ENCODE results near the gene TMEM132A.

Gene TMEM132A, protein sequence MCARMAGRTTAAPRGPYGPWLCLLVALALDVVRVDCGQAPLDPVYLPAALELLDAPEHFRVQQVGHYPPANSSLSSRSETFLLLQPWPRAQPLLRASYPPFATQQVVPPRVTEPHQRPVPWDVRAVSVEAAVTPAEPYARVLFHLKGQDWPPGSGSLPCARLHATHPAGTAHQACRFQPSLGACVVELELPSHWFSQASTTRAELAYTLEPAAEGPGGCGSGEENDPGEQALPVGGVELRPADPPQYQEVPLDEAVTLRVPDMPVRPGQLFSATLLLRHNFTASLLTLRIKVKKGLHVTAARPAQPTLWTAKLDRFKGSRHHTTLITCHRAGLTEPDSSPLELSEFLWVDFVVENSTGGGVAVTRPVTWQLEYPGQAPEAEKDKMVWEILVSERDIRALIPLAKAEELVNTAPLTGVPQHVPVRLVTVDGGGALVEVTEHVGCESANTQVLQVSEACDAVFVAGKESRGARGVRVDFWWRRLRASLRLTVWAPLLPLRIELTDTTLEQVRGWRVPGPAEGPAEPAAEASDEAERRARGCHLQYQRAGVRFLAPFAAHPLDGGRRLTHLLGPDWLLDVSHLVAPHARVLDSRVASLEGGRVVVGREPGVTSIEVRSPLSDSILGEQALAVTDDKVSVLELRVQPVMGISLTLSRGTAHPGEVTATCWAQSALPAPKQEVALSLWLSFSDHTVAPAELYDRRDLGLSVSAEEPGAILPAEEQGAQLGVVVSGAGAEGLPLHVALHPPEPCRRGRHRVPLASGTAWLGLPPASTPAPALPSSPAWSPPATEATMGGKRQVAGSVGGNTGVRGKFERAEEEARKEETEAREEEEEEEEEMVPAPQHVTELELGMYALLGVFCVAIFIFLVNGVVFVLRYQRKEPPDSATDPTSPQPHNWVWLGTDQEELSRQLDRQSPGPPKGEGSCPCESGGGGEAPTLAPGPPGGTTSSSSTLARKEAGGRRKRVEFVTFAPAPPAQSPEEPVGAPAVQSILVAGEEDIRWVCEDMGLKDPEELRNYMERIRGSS

DNA sequence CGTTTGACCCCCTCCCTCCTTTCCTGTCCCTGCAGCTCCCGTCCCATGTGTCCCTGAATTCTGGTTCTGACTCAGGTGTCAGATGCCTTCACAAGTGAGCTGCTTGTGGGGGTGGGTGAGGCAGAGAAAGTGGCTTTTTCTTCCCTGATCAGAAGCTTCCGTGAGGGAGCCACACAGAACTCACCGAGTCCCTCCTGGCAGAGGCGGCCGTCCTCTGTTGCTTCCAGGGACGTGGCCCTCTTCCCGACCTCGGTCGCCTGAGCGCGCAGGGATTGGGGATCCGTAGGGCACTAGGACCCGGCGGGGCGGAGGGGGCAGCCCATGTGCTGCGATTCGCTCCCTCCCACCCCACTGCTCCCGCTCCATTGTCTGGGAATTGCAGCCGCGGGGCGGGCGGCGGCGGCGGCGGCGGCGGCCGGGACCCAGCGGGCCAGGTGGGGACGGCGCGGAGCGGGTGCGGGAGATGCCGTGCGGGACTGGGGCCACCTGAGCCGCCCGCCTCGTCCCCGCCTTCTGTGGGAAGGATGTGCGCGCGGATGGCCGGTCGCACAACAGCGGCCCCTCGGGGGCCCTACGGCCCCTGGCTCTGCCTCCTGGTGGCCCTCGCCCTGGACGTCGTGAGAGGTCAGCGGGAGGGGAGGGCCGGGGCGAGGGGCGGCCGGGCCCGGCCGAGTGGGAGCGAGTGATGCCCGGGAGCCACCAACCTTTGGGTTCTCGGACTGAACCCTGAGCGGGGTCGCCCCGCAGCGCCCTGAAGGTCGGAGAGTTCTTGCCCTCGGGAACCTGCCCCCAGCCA, at the start of gene TMEM132A:
TSS of gene TMEM132A (plus strand) at position 351 of the 796 bp plus-strand sequence. CDS start at position 525, 174 bp downstream.
- no peak for DNase-seq

GRCh38 chr11:60875366-60876167, 48.7 kb upstream of the TMEM132A start:
- no peak for DNase-seq

- DNase-seq = no peak
These were observed 48.1 kb upstream of the TMEM132A start for GRCh38 chr11:60876168-60876485.

DNA sequence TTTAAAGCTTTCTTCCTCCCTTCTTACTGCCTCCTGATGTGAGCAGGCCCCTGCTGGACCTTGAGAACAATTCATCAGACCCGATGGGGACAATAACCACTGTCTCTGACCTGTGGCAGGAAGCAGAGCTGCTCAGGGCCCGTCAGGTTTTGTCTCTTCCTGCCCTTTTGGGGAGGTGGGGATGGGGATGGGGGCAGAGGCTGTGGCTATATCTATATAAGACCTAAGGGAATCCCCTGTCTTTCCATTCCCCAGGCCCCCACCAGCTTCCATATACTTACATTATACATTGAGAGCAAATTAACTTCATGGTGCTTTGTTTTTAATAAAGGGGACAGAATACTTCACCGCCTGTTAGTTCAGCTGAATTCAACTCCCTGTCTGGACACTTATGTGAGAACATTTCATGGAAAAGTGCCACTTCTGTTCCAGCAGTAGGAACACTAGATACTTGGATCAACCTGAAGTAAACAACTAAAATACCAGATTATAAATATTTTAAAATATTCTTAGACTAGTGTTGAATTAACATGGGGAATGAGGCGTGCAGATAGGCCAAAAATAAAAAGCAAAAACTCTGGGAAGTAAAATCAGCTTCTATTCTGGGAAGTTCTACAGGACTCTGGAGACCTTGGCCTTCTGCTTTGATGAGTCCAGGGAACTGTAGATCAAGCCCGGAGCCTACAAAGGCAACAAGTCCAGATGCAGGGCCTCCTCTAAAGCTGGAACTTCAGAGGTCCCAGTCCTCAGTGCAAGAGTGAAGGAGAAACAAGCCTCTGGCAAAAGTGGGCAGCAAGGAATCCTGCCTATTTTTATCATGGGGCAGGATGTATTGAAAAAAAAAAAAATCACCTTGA, 45.8 kb upstream of the TMEM132A start:
- DNase-seq = no peak

DNA sequence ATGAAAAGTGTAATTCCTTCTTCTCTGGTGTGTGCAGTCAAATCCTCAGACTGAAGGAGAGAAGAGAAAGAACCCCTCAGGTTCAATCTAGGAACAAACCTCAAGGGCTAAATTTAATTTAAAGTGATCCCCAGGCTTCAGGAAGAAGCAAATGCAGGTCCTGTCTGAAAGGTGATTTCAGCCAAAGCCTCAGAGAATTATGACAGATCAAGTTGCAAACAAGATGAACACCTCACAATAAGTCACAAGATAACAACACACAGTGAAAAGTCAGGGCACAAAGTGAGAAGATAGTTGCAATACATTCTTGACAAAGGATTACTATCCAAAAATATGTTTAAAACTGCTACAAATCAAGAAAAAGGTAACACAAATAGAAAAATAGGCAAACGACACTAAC, 45.2 kb upstream of the TMEM132A start:
- DNase-seq = no peak

- no peak for DNase-seq
These were observed 44.2 kb upstream of the TMEM132A start for GRCh38 chr11:60879971-60880588.

- DNase-seq = no peak
These were observed 43.5 kb upstream of the TMEM132A start for GRCh38 chr11:60880643-60881282.

GRCh38 chr11:60887556-60887955, 36.7 kb upstream of the TMEM132A start:
- peak; percentile 37 to 42 for DNase-seq

- DNase-seq = no peak
These were observed 34.4 kb upstream of the TMEM132A start for GRCh38 chr11:60889869-60890311.

DNA sequence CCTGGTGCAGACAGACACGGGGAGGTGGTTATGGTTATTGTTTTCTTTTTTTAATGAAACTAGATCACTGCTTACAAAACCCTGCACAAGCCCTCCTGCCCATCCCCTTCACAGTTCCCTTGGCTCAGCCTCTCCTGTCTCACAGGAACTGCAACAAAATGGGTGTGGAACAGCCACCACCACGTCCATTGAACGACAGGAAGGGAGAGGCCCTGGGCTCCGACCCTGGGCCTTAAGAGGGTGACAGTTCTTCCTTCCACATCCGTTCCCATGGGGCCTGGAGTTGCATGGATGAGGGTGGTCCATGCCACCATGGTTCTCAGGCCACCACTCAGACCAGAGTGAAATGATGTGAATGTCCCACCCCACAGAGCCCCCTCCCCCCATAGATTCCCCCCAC, 33.6 kb upstream of the TMEM132A start:
- no peak for DNase-seq

- DNase-seq = no peak
These were observed 33.0 kb upstream of the TMEM132A start for GRCh38 chr11:60891103-60891741.

GRCh38 chr11:60895687-60896086, 28.6 kb upstream of the TMEM132A start:
- DNase-seq = no peak

- DNase-seq = no peak
These were observed 26.8 kb upstream of the TMEM132A start for GRCh38 chr11:60897496-60897895.

DNA sequence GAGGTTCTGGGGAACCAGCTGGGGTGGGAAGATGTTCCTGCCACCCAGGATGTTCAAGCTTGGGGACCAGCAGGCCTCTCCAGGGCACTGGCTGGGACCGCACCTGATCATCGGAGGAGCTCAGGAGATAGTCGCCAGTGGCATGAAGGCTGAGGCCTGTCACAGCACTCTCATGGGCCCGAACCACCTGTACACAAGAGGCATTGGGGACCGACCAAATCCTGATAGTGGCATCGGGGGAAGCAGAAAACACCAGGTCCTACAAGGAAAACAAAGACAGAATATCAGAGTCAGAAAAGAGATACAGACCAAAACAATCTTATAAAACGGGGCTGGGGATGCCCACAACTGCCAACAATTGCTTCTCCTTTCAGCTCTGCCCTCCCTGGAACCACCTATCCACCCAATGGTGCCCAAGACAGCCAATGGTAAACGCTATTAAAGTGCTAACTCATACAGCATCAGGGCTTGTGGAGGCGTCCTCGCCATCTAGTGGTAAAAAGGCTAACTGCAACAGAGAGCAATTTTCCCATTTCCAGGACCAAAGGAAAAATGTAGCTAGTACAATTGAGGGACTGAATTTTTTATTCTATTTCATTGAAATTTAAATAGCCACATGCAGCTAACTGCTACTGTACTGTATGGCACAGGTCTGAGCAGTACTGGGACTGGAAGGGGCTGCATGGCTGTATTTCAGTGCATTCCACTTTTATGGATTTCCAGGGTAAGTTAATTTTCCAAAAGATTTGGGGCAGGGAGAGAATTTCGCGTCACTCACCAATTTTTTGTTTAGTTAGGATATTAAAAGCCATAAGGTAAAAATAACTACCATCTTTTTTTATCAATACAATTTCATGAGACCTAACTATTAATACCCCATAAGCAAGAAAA, 25.0 kb upstream of the TMEM132A start:
- DNase-seq = peak; percentile 40 to 56

GRCh38 chr11:60899977-60900376, 24.3 kb upstream of the TMEM132A start:
- DNase-seq = no peak

DNA sequence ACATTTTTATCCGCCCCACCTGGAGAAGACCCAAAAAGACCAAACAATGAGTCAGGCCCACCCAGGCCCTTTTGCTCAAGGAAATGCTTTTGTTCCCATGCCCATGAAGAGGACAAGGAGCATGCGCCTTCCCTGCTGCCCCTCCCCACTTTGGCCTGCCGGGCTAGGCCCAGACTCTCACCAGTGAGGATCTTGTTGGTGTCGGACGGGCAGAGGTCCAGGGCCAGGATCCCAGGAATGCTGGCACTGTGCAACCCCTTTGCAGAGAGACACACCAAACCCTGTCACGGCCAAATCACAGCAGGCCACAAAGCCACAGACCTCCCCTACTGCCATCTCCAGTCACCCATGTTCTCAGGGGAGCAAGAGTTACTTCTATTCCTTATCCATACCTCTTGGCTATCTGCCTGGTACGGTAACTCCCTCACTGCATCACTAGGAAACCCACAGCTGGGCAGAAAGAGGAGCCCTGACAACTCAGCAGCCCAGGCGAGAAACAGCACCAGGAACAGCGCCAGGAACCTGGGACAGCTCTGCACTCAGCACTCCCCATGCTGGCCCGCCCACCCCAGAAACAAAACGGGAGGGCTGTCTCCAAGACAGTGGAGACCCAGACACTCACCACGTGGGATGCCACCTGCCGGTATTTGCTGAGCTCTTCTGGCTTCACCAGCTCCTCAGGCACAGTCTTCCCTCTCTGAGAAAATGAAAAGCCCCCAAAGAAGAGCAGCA, 23.4 kb upstream of the TMEM132A start:
- DNase-seq = no peak

DNA sequence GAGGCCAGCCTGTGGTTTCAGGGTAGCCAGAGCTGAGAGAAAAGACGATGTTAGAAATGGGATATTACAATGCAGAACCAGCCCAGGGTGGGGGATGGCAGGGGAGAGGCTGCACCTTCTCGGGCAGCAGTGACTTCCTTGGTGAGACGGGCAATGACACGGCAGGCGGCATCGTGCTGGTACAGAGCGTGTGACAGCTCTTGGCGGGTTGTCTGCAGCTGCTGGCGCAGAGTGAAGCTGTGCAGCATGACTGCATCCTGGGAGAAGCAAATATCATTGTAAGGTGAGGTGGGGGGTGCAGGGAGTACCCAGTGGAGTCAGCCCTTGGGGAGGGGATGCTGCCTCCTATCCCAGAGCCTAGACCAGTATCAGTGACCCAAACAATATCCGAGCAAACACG, 21.6 kb upstream of the TMEM132A start:
- DNase-seq = no peak

GRCh38 chr11:60905047-60905446, 19.2 kb upstream of the TMEM132A start:
- DNase-seq = no peak
